DND-41 (cell line): ENCODE measurements around the gene VWC2L.

Source experiments
- ATAC-seq: fragments of 200-7000 bp; cut with Tn5 transposase; 3 replicates; pipeline ENCODE4 v1.9.1; 2021; ENCODE audit warnings: low read depth; ENCODE audit not compliant: insufficient read depth
- DNase-seq: peaks from one replicate; pipeline ENCODE4 v3.0.0-alpha.2; 2020
- H2AFZ ChIP-seq: 2 replicates; pipeline ENCODE4 v1.6.0; 2012; ENCODE audit warnings: low read depth, low read length
- H3K27ac ChIP-seq: 2 replicates; pipeline ENCODE4 v1.5.1; 2012; ENCODE audit warnings: low read length, inconsistent platforms
- H3K27me3 ChIP-seq: fragments of 200-600 bp; sonication (generic); 2 replicates; pipeline ENCODE4 v1.6.0; 2012; ENCODE audit warnings: low read length, mild to moderate bottlenecking, inconsistent platforms; ENCODE audit not compliant: insufficient read depth, poor library complexity
- H3K36me3 ChIP-seq: 2 replicates; pipeline ENCODE4 v1.5.1; 2012; ENCODE audit warnings: low read length, inconsistent platforms; ENCODE audit not compliant: insufficient read depth
- H3K4me1 ChIP-seq: 2 replicates; pipeline ENCODE4 v1.5.1; 2012; ENCODE audit warnings: mild to moderate bottlenecking, low read length; ENCODE audit not compliant: insufficient read depth
- H3K4me2 ChIP-seq: 2 replicates; pipeline ENCODE4 v1.6.0; 2012; ENCODE audit warnings: mild to moderate bottlenecking, moderate library complexity, low read length, inconsistent platforms; ENCODE audit not compliant: insufficient read depth
- H3K4me3 ChIP-seq, 2 experiments: fragments of 200-600 bp in 1 of 2; shearing (Covaris generic) in 1 of 2; 2 replicates each; pipeline ENCODE4 v1.5.1; 2012 to 2016; ENCODE audit warnings: inconsistent platforms in 2 of 2, low read length in 2 of 2, mild to moderate bottlenecking in 2 of 2, low read depth in 1 of 2, moderate library complexity in 1 of 2
- H3K79me2 ChIP-seq: 2 replicates; pipeline ENCODE4 v1.6.0; 2012; ENCODE audit warnings: low read length, inconsistent platforms; ENCODE audit not compliant: insufficient read depth
- H3K9ac ChIP-seq: 2 replicates; pipeline ENCODE4 v1.6.0; 2012; ENCODE audit warnings: low read depth, mild to moderate bottlenecking, inconsistent platforms, low read length, moderate library complexity
- H3K9me3 ChIP-seq: 2 replicates; pipeline ENCODE4 v1.5.1; 2012; ENCODE audit warnings: low read length, moderate library complexity, mild to moderate bottlenecking, inconsistent platforms; ENCODE audit not compliant: insufficient read depth, severe bottlenecking
- H4K20me1 ChIP-seq: 2 replicates; pipeline ENCODE4 v1.6.0; 2012; ENCODE audit warnings: low read length; ENCODE audit not compliant: insufficient read depth
- EZH2 ChIP-seq: IDR thresholded peaks from 3 replicates; pipeline ENCODE4 v1.6.1; 2012; ENCODE audit warnings: borderline replicate concordance, low read depth, mild to moderate bottlenecking, moderate library complexity, low read length, inconsistent platforms; ENCODE audit not compliant: severe bottlenecking
- TF ChIP-seq, protein P1 (sequence below): IDR thresholded peaks from 2 replicates; pipeline ENCODE4 v1.5.1; 2012; ENCODE audit warnings: borderline replicate concordance, low read length, moderate library complexity, mild to moderate bottlenecking; ENCODE audit not compliant: poor library complexity, severe bottlenecking; ENCODE audit errors: extremely low read depth

The VWC2L gene

DNA sequence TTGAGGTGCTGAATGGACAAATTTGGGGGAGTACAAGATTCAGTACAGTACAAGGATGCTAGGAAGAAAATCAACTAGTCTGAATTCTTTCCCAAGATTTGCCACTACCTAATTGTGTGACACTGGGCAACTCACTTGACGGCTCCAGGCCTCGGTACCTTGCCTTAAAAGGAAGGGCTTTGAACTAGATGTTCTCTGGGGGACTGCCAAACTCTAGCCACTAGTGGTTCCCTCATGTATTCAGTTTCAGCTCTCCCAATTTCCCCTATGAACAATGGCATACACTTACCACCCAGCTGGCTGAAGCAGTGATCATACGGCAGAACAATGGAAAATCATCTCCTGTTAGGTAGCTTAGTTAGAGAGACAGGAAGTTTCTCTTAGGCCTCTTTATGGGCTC is 73.4 kb downstream of the VWC2L start:
- H4K20me1 ChIP-seq, result no peaks in the 10 kb centered on the region
- TF ChIP-seq, protein P1, sequence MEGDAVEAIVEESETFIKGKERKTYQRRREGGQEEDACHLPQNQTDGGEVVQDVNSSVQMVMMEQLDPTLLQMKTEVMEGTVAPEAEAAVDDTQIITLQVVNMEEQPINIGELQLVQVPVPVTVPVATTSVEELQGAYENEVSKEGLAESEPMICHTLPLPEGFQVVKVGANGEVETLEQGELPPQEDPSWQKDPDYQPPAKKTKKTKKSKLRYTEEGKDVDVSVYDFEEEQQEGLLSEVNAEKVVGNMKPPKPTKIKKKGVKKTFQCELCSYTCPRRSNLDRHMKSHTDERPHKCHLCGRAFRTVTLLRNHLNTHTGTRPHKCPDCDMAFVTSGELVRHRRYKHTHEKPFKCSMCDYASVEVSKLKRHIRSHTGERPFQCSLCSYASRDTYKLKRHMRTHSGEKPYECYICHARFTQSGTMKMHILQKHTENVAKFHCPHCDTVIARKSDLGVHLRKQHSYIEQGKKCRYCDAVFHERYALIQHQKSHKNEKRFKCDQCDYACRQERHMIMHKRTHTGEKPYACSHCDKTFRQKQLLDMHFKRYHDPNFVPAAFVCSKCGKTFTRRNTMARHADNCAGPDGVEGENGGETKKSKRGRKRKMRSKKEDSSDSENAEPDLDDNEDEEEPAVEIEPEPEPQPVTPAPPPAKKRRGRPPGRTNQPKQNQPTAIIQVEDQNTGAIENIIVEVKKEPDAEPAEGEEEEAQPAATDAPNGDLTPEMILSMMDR, result no peak
- no peak for TF ChIP-seq EZH2

DNA sequence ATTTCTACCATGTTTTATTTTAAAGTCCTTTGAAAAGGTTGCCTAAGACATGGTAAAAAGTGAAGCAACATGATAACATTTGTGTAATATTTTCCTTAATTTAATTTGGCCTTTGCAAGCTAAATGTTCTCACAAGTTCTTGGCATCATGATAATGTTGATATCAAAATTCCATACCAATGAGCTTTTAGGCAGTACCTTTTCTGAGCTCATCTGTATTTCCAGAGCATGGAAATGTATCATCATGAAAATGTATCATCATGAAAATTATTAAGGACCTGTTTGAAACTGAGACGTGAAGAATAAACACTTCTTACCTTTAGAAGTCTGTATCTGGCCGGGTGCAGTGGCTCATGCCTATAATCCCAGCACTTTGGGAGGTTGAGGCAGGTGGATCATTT is 73.8 kb downstream of the VWC2L start:
- H3K9me3 ChIP-seq, result no peaks in the 10 kb centered on the region
- H2AFZ ChIP-seq, result no peak overlapping the region
- H3K27ac ChIP-seq, result no peak overlapping the region
- H3K79me2 ChIP-seq, result no peaks in the 10 kb centered on the region
- H3K4me1 ChIP-seq, result no peaks in the 10 kb centered on the region
- no peak overlapping the region for H3K4me2 ChIP-seq
- H4K20me1 ChIP-seq, result no peaks in the 10 kb centered on the region
- TF ChIP-seq, protein P1, result no peak
- TF ChIP-seq EZH2, result no peak
- H3K36me3 ChIP-seq, result no peaks in the 10 kb centered on the region
- H3K9ac ChIP-seq, result no peak overlapping the region
- H3K27me3 ChIP-seq, result no peaks in the 10 kb centered on the region
- ATAC-seq, result no peak
- no peak overlapping the region for H3K4me3 ChIP-seq
- DNase-seq, result no peak

More for the DNA sequence above, 73.4 kb downstream of the VWC2L start:
- Histone ChIP-seq H3K79me2 (no peaks in the 10 kb centered on the region), H3K9me3 (no peaks in the 10 kb centered on the region), H3K4me2 (no peak overlapping the region), H3K4me1 (no peaks in the 10 kb centered on the region), H2AFZ (no peak overlapping the region), H3K27me3 (no peaks in the 10 kb centered on the region), H3K4me3 (no peak overlapping the region), H3K27ac (no peak overlapping the region), H3K9ac (no peak overlapping the region), H3K36me3 (no peaks in the 10 kb centered on the region)
- ATAC-seq (no peak), DNase-seq (no peak)

DNA sequence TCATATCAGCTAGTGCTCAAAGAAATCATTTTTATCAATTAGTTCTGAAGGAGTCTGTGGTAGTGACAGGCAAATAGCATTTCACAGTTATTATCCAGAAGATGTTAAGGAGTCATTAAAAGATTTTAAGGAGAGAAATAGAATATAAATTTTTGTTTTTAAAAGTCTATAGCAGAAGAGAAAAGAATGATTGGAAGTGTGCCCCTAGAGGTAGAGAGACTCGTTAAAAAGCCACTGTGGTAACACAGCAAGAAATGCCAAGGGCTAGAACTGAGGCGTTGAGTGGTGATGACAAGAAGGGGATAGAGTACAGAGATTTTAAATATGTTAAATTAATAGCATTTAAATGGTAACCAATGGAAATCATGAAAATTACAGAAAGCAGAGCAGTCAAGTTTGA is 78.3 kb downstream of the VWC2L start:
- H4K20me1 ChIP-seq, result no peaks in the 10 kb centered on the region
- no peak overlapping the region for H3K4me3 ChIP-seq
- no peak overlapping the region for H3K9ac ChIP-seq
- ATAC-seq (no peak), DNase-seq (no peak)
- no peak overlapping the region for H3K4me2 ChIP-seq
- no peak overlapping the region for H2AFZ ChIP-seq
- H3K36me3 ChIP-seq, result no peaks in the 10 kb centered on the region
- H3K79me2 ChIP-seq, result no peaks in the 10 kb centered on the region
- no peaks in the 10 kb centered on the region for H3K4me1 ChIP-seq
- no peak overlapping the region for H3K27ac ChIP-seq
- no peaks in the 10 kb centered on the region for H3K9me3 ChIP-seq
- no peak for TF ChIP-seq EZH2
- TF ChIP-seq, protein P1, result no peak
- no peaks in the 10 kb centered on the region for H3K27me3 ChIP-seq

DNA sequence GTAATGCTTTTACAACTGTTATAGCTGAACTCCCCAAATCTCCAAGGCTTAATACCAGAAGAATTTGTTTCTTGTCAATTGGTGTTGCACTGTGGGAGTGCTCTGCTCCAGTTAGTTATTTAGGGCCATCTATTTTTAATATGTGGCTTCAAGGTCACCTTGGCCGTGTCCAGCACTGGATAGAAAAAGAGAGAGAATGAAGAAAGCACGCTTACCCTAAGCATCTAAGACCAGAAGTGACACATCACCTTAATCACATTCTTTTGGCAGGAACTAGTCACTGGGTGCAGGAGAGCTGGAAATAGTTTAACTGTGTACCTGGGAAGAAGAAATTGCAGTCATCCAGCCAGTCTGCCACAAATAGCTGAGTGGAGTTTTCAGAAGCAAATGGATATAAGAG is 78.8 kb downstream of the VWC2L start:
- Histone ChIP-seq H3K4me2 (no peak overlapping the region), H3K36me3 (no peaks in the 10 kb centered on the region), H4K20me1 (no peaks in the 10 kb centered on the region), H3K9me3 (no peaks in the 10 kb centered on the region), H3K27me3 (no peaks in the 10 kb centered on the region), H3K4me3 (no peak overlapping the region), H2AFZ (no peak overlapping the region), H3K4me1 (no peaks in the 10 kb centered on the region), H3K9ac (no peak overlapping the region), H3K27ac (no peak overlapping the region), H3K79me2 (no peaks in the 10 kb centered on the region)
- no peak for TF ChIP-seq EZH2
- TF ChIP-seq, protein P1, result no peak
- DNase-seq (no peak), ATAC-seq (no peak)
